IMR-90 (cell line): ENCODE results near the gene RETREG1. TPM values are rescaled to one million over a fixed set of nuclear protein-coding genes. Genes with fewer than 3 reads are reported as not detected.

Experiments used
- ATAC-seq: fragments of 200-7000 bp; cut with Tn5 transposase; 2 replicates; pipeline ENCODE4 v1.9.1; 2020; ENCODE audit warnings: low read depth, mild to moderate bottlenecking, moderate library complexity
- BruUV-seq: library from RNA; stranded (reverse); fragments of 400-500 nt; replicated peaks from 2 replicates; lab custom pipeline; 2021; lab: Mats Ljungman, UMichigan
- CTCF ChIA-PET: fragments of 300-600 bp; formaldehyde crosslinking; extraction: SDS; loops from one replicate; lab custom pipeline; 2021; ENCODE audit warnings: antibody characterized with exemption; lab: Yijun Ruan, JAX
- POLR2A ChIA-PET: fragments of 300-600 bp; sonication (Branson Sonifier 250); formaldehyde crosslinking; loops from one replicate; lab custom pipeline; 2022; ENCODE audit warnings: antibody characterized with exemption; ENCODE audit not compliant: unreplicated experiment; lab: Charles Lee
- DNase-seq: peaks from one replicate; pipeline ENCODE4 v3.0.0; 2013
- H2AFZ ChIP-seq: replicated peaks from 2 replicates; pipeline ENCODE3; 2013; ENCODE audit warnings: low read length, mild to moderate bottlenecking; ENCODE audit not compliant: poor library complexity
- H2AK5ac ChIP-seq: 2 replicates; pipeline ENCODE4 v1.6.1; 2013; ENCODE audit warnings: low read depth, low read length, inconsistent platforms
- H2AK9ac ChIP-seq: replicated peaks from 2 replicates; pipeline ENCODE3; 2013; ENCODE audit warnings: mild to moderate bottlenecking, low read depth, low read length, moderate library complexity; ENCODE audit not compliant: poor library complexity
- H2BK120ac ChIP-seq: 2 replicates; pipeline ENCODE4 v1.6.1; 2013; ENCODE audit warnings: low read depth, low read length, inconsistent platforms
- H2BK15ac ChIP-seq: 3 replicates; pipeline ENCODE4 v1.6.1; 2013; ENCODE audit warnings: low read depth, low read length, inconsistent platforms
- H2BK20ac ChIP-seq: 2 replicates; pipeline ENCODE4 v1.6.1; 2013; ENCODE audit warnings: low read depth, mild to moderate bottlenecking, inconsistent platforms, low read length, moderate library complexity
- H2BK5ac ChIP-seq: 2 replicates; pipeline ENCODE4 v1.6.1; 2013; ENCODE audit warnings: mild to moderate bottlenecking, low read depth, low read length, inconsistent platforms; ENCODE audit not compliant: poor library complexity, severe bottlenecking
- H3K14ac ChIP-seq: replicated peaks from 2 replicates; pipeline ENCODE4 v1.6.1; 2013; ENCODE audit warnings: low read depth, low read length, inconsistent platforms
- H3K18ac ChIP-seq: 2 replicates; pipeline ENCODE4 v1.6.1; 2013; ENCODE audit warnings: low read depth, low read length, control low read depth
- H3K23ac ChIP-seq: 2 replicates; pipeline ENCODE4 v1.6.1; 2013; ENCODE audit warnings: low read depth, low read length, inconsistent platforms
- H3K27ac ChIP-seq: 2 replicates; pipeline ENCODE4 v1.5.1; 2013; ENCODE audit warnings: mild to moderate bottlenecking, control low read depth, low read length; ENCODE audit not compliant: insufficient read depth
- H3K27me3 ChIP-seq: 2 replicates; pipeline ENCODE4 v1.6.1; 2013; ENCODE audit warnings: low read length; ENCODE audit not compliant: control insufficient read depth, insufficient read depth
- H3K36me3 ChIP-seq: 2 replicates; pipeline ENCODE4 v1.6.1; 2013; ENCODE audit warnings: low read length, mixed read lengths; ENCODE audit not compliant: control insufficient read depth, insufficient read depth
- H3K4ac ChIP-seq: 2 replicates; pipeline ENCODE4 v1.6.1; 2013; ENCODE audit warnings: low read depth, low read length, inconsistent platforms
- H3K4me1 ChIP-seq: 2 replicates; pipeline ENCODE4 v1.6.1; 2013; ENCODE audit warnings: low read length, mixed read lengths; ENCODE audit not compliant: control insufficient read depth, insufficient read depth
- H3K4me2 ChIP-seq: 2 replicates; pipeline ENCODE4 v1.6.1; 2013; ENCODE audit warnings: low read depth, mild to moderate bottlenecking, control low read depth, low read length, moderate library complexity
- H3K4me3 ChIP-seq: 2 replicates; pipeline ENCODE4 v1.5.1; 2013; ENCODE audit warnings: low read depth, mild to moderate bottlenecking, control low read depth, low read length, moderate library complexity; ENCODE audit not compliant: insufficient read depth
- H3K56ac ChIP-seq: 2 replicates; pipeline ENCODE4 v1.6.1; 2013; ENCODE audit warnings: low read length, inconsistent platforms; ENCODE audit not compliant: insufficient read depth; ENCODE audit errors: extremely low read depth
- H3K79me1 ChIP-seq, 2 experiments: 2 replicates each; pipeline ENCODE4 v1.6.1; 2013; ENCODE audit warnings: low read length in 2 of 2, inconsistent platforms in 1 of 2, low read depth in 1 of 2
- H3K9ac ChIP-seq: 2 replicates; pipeline ENCODE4 v1.6.1; 2013; ENCODE audit warnings: low read depth, low read length, control low read depth
- H3K9me1 ChIP-seq: 2 replicates; pipeline ENCODE4 v1.6.1; 2013; ENCODE audit warnings: low read length, inconsistent platforms; ENCODE audit not compliant: insufficient read depth
- H3K9me3 ChIP-seq: 2 replicates; pipeline ENCODE4 v1.6.1; 2013; ENCODE audit warnings: low read length; ENCODE audit not compliant: control insufficient read depth, insufficient read depth
- H4K20me1 ChIP-seq: 2 replicates; pipeline ENCODE4 v1.6.1; 2013; ENCODE audit warnings: low read length, inconsistent platforms; ENCODE audit not compliant: insufficient read depth
- H4K5ac ChIP-seq: 2 replicates; pipeline ENCODE4 v1.6.1; 2013; ENCODE audit warnings: mild to moderate bottlenecking, low read depth, low read length, control low read depth
- H4K8ac ChIP-seq, 2 experiments: 2 replicates each; pipeline ENCODE4 v1.6.1; 2013; ENCODE audit warnings: low read depth in 2 of 2, low read length in 2 of 2, control low read depth in 1 of 2, inconsistent platforms in 1 of 2
- H4K91ac ChIP-seq: 2 replicates; pipeline ENCODE4 v1.6.1; 2013; ENCODE audit warnings: low read depth, low read length, inconsistent platforms; ENCODE audit not compliant: insufficient read depth
- BHLHE40 ChIP-seq: fragments of 150-350 bp; IDR thresholded peaks from 2 replicates; pipeline ENCODE4 v1.6.1; 2016; ENCODE audit warnings: mild to moderate bottlenecking, low read depth, low read length
- CEBPB ChIP-seq: IDR thresholded peaks from 2 replicates; pipeline ENCODE4 v1.6.1; 2012; ENCODE audit warnings: low read depth, low read length, improper control_type of control experiment
- CTCF ChIP-seq: conservative IDR thresholded peaks from 2 replicates; pipeline ENCODE4 v1.5.1; 2012; ENCODE audit warnings: mild to moderate bottlenecking, low read depth, low read length, improper control_type of control experiment
- FOS ChIP-seq: fragments of 150-350 bp; IDR thresholded peaks from 2 replicates; pipeline ENCODE4 v1.6.1; 2016; ENCODE audit warnings: low read depth, low read length
- MAFK ChIP-seq: IDR thresholded peaks from 2 replicates; pipeline ENCODE4 v1.6.1; 2012; ENCODE audit warnings: low read depth, low read length, improper control_type of control experiment
- MAZ ChIP-seq: IDR thresholded peaks from 2 replicates; pipeline ENCODE4 v1.6.1; 2012; ENCODE audit warnings: low read depth, mild to moderate bottlenecking, low read length, improper control_type of control experiment, moderate library complexity, borderline replicate concordance
- MXI1 ChIP-seq: IDR thresholded peaks from 2 replicates; pipeline ENCODE4 v1.6.1; 2012; ENCODE audit warnings: low read depth, mild to moderate bottlenecking, low read length, moderate library complexity, borderline replicate concordance
- NFE2L2 ChIP-seq: fragments of 150-350 bp; IDR thresholded peaks from 2 replicates; pipeline ENCODE4 v1.6.1; 2016; ENCODE audit warnings: low read depth, mild to moderate bottlenecking, low read length
- POLR2A ChIP-seq: IDR thresholded peaks from 2 replicates; pipeline ENCODE4 v1.6.1; 2012; ENCODE audit warnings: mild to moderate bottlenecking, low read depth, low read length
- RAD21 ChIP-seq: IDR thresholded peaks from 2 replicates; pipeline ENCODE4 v1.6.1; 2012; ENCODE audit warnings: low read length, improper control_type of control experiment
- RCOR1 ChIP-seq: IDR thresholded peaks from 2 replicates; pipeline ENCODE4 v1.6.1; 2012; ENCODE audit warnings: mild to moderate bottlenecking, low read length, improper control_type of control experiment; ENCODE audit not compliant: insufficient replicate concordance
- RFX5 ChIP-seq: IDR thresholded peaks from 2 replicates; pipeline ENCODE4 v1.8.0; 2012; ENCODE audit warnings: low read depth, mild to moderate bottlenecking, low read length, moderate library complexity
- SMC3 ChIP-seq: fragments of 150-350 bp; IDR thresholded peaks from 2 replicates; pipeline ENCODE4 v1.6.1; 2016; ENCODE audit warnings: low read depth, mild to moderate bottlenecking, antibody characterized with exemption, low read length, moderate library complexity
- WGBS, 2 experiments: methylation state at CpG; one replicate each; pipeline versions ENCODE4 v1.1.5 to v1.1.7; 2013; ENCODE audit warnings: missing lambda C conversion rate in 2 of 2; ENCODE audit not compliant: insufficient read length in 1 of 2; ENCODE audit errors: extremely low coverage in 2 of 2; 5-methylcytosine and 5-hydroxymethylcytosine counted together
- dilution Hi-C: fragments of 300-500 bp; cut with HindIII; formaldehyde crosslinking; loops from one replicate; pipeline ENCODE4 v1.14.3; 2018; ENCODE audit warnings: low sequenced_read_pairs; ENCODE audit not compliant: unreplicated experiment
- in situ Hi-C: fragments of 300-500 bp; cut with MboI; formaldehyde crosslinking; loops from 3 replicates; pipeline ENCODE4 v1.14.3; 2019; ENCODE audit warnings: low sequenced_read_pairs, inconsistent platforms, mixed read lengths
- intact Hi-C: fragments of 100-400 bp; cut with micrococcal nuclease; formaldehyde crosslinking; loops from 2 replicates; pipeline ENCODE4 v1.10.0; 2022
- polyA plus RNA-seq, 3 experiments: library from polyadenylated mRNA; depleted of rRNA; stranded (reverse); fragments of >200 nt; gene quantifications; 2 replicates each; pipeline ENCODE4 v1.2.3, GENCODE V29; 2012; ENCODE audit warnings: low replicate concordance in 1 of 3
- total RNA-seq: library from RNA; depleted of rRNA; stranded (reverse); fragments of >200 nt; gene quantifications from 2 replicates; pipeline ENCODE4 v1.2.3, GENCODE V29; 2012
- TF ChIP-seq, protein P1 (sequence below): fragments of 150-350 bp; IDR thresholded peaks from 2 replicates; pipeline ENCODE4 v1.6.1; 2017; ENCODE audit warnings: mild to moderate bottlenecking, antibody characterized with exemption, low read length, low read depth
- TF ChIP-seq, protein P2 (sequence below): fragments of 150-350 bp; IDR thresholded peaks from 2 replicates; pipeline ENCODE4 v1.6.1; 2016; ENCODE audit warnings: low read depth, mild to moderate bottlenecking, low read length, moderate library complexity, borderline replicate concordance

RETREG1 gene
- total and polyA plus RNA-seq, 2 of the 4 experiments (the other 2 are of a cell fraction), result not detected

- Histone ChIP-seq H3K27ac (no peak overlapping the region), H3K4me3 (no peak overlapping the region), H2BK20ac (no peak overlapping the region), H4K91ac (no peak overlapping the region), H2BK15ac (no peak overlapping the region), H3K4me1 (no peaks in the 10 kb centered on the region), H3K9me1 (peaks cover 3% of the 10 kb centered on the region), H4K5ac (no peak overlapping the region), H3K27me3 (peaks cover 1% of the 10 kb centered on the region), H3K36me3 (peaks cover 11% of the 10 kb centered on the region), H2BK120ac (no peak overlapping the region), H2AK9ac (no peak overlapping the region), H4K20me1 (peaks cover 4% of the 10 kb centered on the region; the same call in 1 of the 2 replicates), H3K23ac (no peak overlapping the region), H3K9me3 (no peaks in the 10 kb centered on the region), H3K4me2 (no peak overlapping the region), H3K18ac (no peak overlapping the region), H4K8ac (no peak overlapping the region), H3K56ac (no peak overlapping the region), H2BK5ac (no peak overlapping the region), H3K9ac (no peak overlapping the region), H3K14ac (no peak overlapping the region), H3K4ac (no peak overlapping the region), H2AK5ac (no peak overlapping the region), H2AFZ (no peak overlapping the region), H3K79me1 (peaks cover 4 to 9% of the 10 kb centered on the region in 2 experiments; a peak in 3 of 4 replicates)
- no TSS peak for BruUV-seq
- ChIA-PET POLR2A (no interaction called here), CTCF (no interaction called here)
- dilution Hi-C loops, result no loop called here
- DNase-seq (peak; percentile 17), ATAC-seq (no peak)
- in situ Hi-C loops, result no loop called here
- WGBS, 2 experiments, result no CpG with 5 or more reads among the region's 1 CpG
- TF ChIP-seq, protein P1, sequence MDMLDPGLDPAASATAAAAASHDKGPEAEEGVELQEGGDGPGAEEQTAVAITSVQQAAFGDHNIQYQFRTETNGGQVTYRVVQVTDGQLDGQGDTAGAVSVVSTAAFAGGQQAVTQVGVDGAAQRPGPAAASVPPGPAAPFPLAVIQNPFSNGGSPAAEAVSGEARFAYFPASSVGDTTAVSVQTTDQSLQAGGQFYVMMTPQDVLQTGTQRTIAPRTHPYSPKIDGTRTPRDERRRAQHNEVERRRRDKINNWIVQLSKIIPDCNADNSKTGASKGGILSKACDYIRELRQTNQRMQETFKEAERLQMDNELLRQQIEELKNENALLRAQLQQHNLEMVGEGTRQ, result no peak
- no peak for TF ChIP-seq MXI1
- TF ChIP-seq SMC3, result no peak
- no peak for TF ChIP-seq MAZ
- no peak for TF ChIP-seq CEBPB
- TF ChIP-seq NFE2L2, result no peak
- no peak for TF ChIP-seq RCOR1
- no peak for TF ChIP-seq RAD21
- no peak for TF ChIP-seq CTCF
- TF ChIP-seq, protein P2, sequence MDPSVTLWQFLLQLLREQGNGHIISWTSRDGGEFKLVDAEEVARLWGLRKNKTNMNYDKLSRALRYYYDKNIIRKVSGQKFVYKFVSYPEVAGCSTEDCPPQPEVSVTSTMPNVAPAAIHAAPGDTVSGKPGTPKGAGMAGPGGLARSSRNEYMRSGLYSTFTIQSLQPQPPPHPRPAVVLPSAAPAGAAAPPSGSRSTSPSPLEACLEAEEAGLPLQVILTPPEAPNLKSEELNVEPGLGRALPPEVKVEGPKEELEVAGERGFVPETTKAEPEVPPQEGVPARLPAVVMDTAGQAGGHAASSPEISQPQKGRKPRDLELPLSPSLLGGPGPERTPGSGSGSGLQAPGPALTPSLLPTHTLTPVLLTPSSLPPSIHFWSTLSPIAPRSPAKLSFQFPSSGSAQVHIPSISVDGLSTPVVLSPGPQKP, result no peak
- no peak for TF ChIP-seq FOS
- TF ChIP-seq MAFK, result no peak
- no peak for TF ChIP-seq BHLHE40
- no peak for TF ChIP-seq POLR2A
- no peak for TF ChIP-seq RFX5
- intact Hi-C loops, result no loop called here
Observed at GRCh38 chr5:16659536-16659935, 42.7 kb upstream of the RETREG1 start.
